ENCODE measurements around the gene SAYSD1. TPM values are rescaled to one million over a fixed set of nuclear protein-coding genes. Genes with fewer than 3 reads are reported as not detected.
A peak's percentile ranks its signal among the peaks of the same experiment; 100 is the strongest.

The SAYSD1 gene, protein sequence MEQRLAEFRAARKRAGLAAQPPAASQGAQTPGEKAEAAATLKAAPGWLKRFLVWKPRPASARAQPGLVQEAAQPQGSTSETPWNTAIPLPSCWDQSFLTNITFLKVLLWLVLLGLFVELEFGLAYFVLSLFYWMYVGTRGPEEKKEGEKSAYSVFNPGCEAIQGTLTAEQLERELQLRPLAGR
- 17.8 and 20.8 TPM in 2 replicates for total RNA-seq (2022)
- Bru-seq, nascent RNA = percentile 83 among the genes with signal in this experiment
- percentile 94 among the genes with signal in this experiment for BruChase-seq, experiment 1, labeled RNA remaining after a 2-hour chase
- BruChase-seq, experiment 2, labeled RNA remaining after a 6-hour chase = percentile 95 among the genes with signal in this experiment
- long read RNA-seq, transcript SAYSD1-201 (2 exons, 2,020 nt) = major isoform, 20 of 30 reads
- long read RNA-seq, partial matches to known transcripts = 1 of 30 reads
- long read RNA-seq, other reads (novel, unspliced or antisense) = 7 of 30 reads

DNA sequence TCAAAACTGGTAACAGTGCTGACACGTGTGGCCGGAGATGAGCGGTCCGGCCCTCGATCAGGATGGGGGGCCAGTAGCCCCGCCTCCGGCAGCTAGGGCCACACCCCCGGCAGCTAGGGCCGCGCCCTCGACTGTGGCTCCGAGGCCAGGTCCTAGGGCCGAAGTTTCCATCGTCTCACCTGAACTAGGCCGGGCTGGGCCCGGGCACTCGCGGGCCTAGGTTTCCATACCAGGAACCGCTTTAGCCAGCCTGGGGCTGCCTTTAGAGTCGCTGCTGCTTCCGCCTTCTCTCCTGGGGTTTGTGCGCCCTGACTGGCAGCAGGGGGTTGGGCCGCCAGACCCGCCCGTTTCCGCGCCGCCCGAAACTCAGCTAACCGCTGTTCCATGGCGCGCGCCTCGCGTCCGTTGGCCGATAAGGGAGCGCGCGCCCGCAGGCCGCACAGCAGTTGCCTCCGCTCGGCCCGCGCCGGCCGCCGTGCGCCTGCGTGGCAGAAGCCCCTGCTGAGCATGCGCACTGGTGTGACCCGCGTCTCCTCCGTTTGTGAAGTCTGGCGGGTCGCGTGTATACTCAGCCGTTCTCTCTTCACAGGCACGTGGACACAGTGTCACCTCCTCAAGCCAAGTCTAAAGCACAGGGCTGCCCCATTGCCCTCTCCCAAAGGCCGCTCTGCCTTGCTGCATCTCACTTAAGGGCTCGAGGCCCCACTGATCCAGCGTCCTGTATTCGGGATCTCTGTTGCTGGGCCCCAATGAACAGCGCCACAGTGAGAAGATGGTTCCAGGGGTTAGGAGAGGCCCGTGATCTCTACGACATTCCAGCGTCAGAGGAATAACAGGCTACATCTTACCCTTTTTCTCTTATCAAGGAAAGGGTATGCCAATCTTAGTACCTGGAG is at the start of gene SAYSD1:
Gene SAYSD1 (minus strand): TSS at position 483 of the 896 bp plus-strand sequence. CDS start 97 bp downstream, at position 386.
- BruUV-seq (replicated peaks) = TSS peak; percentile 49
- CTCF ChIA-PET = interaction anchor here (0.6 to 2.3 kb wide), 6 partner anchors 8 to 88 kb away, joined by 3 to 11 read pairs (median 3); no protein-coding TSS in a partner anchor

DNA sequence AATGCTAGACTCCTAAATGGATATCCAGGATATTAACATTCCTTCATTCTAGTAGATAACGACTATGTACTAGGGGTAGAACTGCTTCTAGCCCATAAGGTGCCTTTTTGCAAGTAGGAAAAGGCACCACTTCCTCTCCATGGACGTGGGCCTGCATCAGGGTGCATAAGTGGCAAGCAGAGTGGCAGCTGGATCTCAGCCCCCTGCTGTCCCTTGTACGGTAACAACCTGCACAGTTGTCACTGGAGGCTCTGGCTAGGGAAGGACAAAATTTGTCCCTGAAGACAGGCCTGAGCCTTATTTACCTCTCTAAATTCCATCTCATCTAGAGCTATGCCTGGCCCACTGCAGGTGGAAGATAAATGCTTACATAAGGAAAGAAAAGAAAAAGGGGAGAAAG is 42.5 kb upstream of the SAYSD1 start:
- intact Hi-C loops (cut with micrococcal nuclease; ENCODE audit: unreplicated experiment) = loop anchor here (2.0 to 5.0 kb wide), 2 partner anchors 161 to 285 kb away; no protein-coding TSS in a partner anchor
- BruUV-seq (replicated peaks) = no TSS peak
- TF ChIP-seq, protein P1, sequence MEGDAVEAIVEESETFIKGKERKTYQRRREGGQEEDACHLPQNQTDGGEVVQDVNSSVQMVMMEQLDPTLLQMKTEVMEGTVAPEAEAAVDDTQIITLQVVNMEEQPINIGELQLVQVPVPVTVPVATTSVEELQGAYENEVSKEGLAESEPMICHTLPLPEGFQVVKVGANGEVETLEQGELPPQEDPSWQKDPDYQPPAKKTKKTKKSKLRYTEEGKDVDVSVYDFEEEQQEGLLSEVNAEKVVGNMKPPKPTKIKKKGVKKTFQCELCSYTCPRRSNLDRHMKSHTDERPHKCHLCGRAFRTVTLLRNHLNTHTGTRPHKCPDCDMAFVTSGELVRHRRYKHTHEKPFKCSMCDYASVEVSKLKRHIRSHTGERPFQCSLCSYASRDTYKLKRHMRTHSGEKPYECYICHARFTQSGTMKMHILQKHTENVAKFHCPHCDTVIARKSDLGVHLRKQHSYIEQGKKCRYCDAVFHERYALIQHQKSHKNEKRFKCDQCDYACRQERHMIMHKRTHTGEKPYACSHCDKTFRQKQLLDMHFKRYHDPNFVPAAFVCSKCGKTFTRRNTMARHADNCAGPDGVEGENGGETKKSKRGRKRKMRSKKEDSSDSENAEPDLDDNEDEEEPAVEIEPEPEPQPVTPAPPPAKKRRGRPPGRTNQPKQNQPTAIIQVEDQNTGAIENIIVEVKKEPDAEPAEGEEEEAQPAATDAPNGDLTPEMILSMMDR (IDR thresholded peaks at IDR 0.05; ENCODE audit: insufficient read depth in 1 of 2, low read depth in 1 of 2, low read length in 1 of 2, severe bottlenecking in 1 of 2, unreplicated experiment in 1 of 2) = no peak
- H3K27me3 Mint-ChIP-seq (ENCODE audit: insufficient read depth, unreplicated experiment) = peaks cover under 1% of the 10 kb centered on the region
- POLR2A ChIA-PET = no interaction called here
- Histone ChIP-seq H3K36me3 (ENCODE audit: control insufficient read depth, insufficient read depth, low read length) (no peaks in the 10 kb centered on the region), H3K9me3 (no peaks in the 10 kb centered on the region), H3K4me3 (ENCODE audit: low read depth, low read length) (no peak overlapping the region), H3K27me3 (replicated peaks; ENCODE audit: control insufficient read depth, insufficient read depth, low read length) (no peaks in the 10 kb centered on the region), H3K4me1 (no peaks in the 10 kb centered on the region)
- no peaks in the 10 kb centered on the region for H3K36me3 Mint-ChIP-seq (ENCODE audit: insufficient read depth, unreplicated experiment)
- H3K9me3 Mint-ChIP-seq (ENCODE audit: unreplicated experiment) = no peaks in the 10 kb centered on the region
- no peak overlapping the region for H3K27ac Mint-ChIP-seq (ENCODE audit: unreplicated experiment)
- CTCF ChIA-PET = interaction anchor here (1.0 to 2.3 kb wide), 2 partner anchors 146 to 160 kb away, joined by 4 to 5 read pairs; no protein-coding TSS in a partner anchor
- no peak for DNase-seq
- no peak overlapping the region for H3K4me3 Mint-ChIP-seq (ENCODE audit: unreplicated experiment)
- H3K4me1 Mint-ChIP-seq (ENCODE audit: low read depth, unreplicated experiment) = peaks cover 7% of the 10 kb centered on the region

More for the DNA sequence above, at the start of gene SAYSD1:
- H3K27ac Mint-ChIP-seq (ENCODE audit: unreplicated experiment) = peak within 1 kb of the TSS; percentile 88
- TF ChIP-seq, protein P1 (IDR thresholded peaks at IDR 0.05; ENCODE audit: insufficient read depth in 1 of 2, low read depth in 1 of 2, low read length in 1 of 2, severe bottlenecking in 1 of 2, unreplicated experiment in 1 of 2) = no peak
- no peaks in the 10 kb centered on the region for H3K9me3 Mint-ChIP-seq (ENCODE audit: unreplicated experiment)
- POLR2A ChIA-PET = interaction anchor here (0.7 to 1.0 kb wide), 4 partner anchors 13 to 139 kb away, joined by 3 to 5 read pairs (median 4); no protein-coding TSS in a partner anchor
- peaks cover 7% of the 10 kb centered on the region for H3K36me3 Mint-ChIP-seq (ENCODE audit: insufficient read depth, unreplicated experiment)
- Histone ChIP-seq H3K36me3 (ENCODE audit: control insufficient read depth, insufficient read depth, low read length) (no peaks in the 10 kb centered on the region), H3K4me1 (peaks cover 11% of the 10 kb centered on the region), H3K9me3 (no peaks in the 10 kb centered on the region), H3K4me3 (ENCODE audit: low read depth, low read length) (peak within 1 kb of the TSS; percentile 68), H3K27me3 (replicated peaks; ENCODE audit: control insufficient read depth, insufficient read depth, low read length) (no peaks in the 10 kb centered on the region)
- peaks cover 13% of the 10 kb centered on the region for H3K4me1 Mint-ChIP-seq (ENCODE audit: low read depth, unreplicated experiment)
- no peaks in the 10 kb centered on the region for H3K27me3 Mint-ChIP-seq (ENCODE audit: insufficient read depth, unreplicated experiment)
- DNase-seq = peak; percentile 90 to 94
- peak within 1 kb of the TSS; percentile 85 for H3K4me3 Mint-ChIP-seq (ENCODE audit: unreplicated experiment)
- intact Hi-C loops (cut with micrococcal nuclease; ENCODE audit: unreplicated experiment) = no loop called here

DNA sequence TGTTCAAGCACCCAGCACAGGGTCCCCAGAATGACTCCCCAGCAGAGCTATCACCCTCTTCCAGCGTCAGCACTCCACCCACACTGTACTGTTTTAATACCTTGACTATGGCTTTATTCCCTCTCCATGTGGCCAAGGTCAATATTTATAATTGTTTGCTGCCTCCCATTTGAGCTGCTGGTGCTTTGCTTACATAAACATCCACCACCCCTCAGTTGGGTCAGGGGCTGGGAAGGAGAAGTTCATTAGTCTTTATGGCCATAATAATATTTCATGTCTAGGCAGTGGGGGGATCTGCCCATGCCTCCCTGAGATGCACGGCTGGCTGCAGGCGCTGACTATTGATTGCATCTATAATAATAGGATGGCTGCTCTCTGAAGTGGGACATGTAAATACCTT is 41.8 kb upstream of the SAYSD1 start:
- H3K27ac Mint-ChIP-seq (ENCODE audit: unreplicated experiment) = no peak overlapping the region
- intact Hi-C loops (cut with micrococcal nuclease; ENCODE audit: unreplicated experiment) = loop anchor here (1.0 to 5.0 kb wide), 3 partner anchors 160 to 284 kb away; no protein-coding TSS in a partner anchor
- ChIA-PET CTCF (interaction anchor here (2.3 kb wide), 1 partner anchor 160 kb away, joined by 5 read pairs; no protein-coding TSS in a partner anchor), POLR2A (no interaction called here)
- no peak overlapping the region for H3K4me3 ChIP-seq (ENCODE audit: low read depth, low read length)
- no peak overlapping the region for H3K4me3 Mint-ChIP-seq (ENCODE audit: unreplicated experiment)
- no peaks in the 10 kb centered on the region for H3K36me3 Mint-ChIP-seq (ENCODE audit: insufficient read depth, unreplicated experiment)
- H3K27me3 Mint-ChIP-seq (ENCODE audit: insufficient read depth, unreplicated experiment) = peaks cover 7% of the 10 kb centered on the region
- no peaks in the 10 kb centered on the region for H3K9me3 ChIP-seq
- no peaks in the 10 kb centered on the region for H3K36me3 ChIP-seq (ENCODE audit: control insufficient read depth, insufficient read depth, low read length)
- H3K9me3 Mint-ChIP-seq (ENCODE audit: unreplicated experiment) = no peaks in the 10 kb centered on the region
- no peaks in the 10 kb centered on the region for H3K4me1 ChIP-seq
- H3K27me3 ChIP-seq (replicated peaks; ENCODE audit: control insufficient read depth, insufficient read depth, low read length) = no peaks in the 10 kb centered on the region
- DNase-seq = no peak
- BruUV-seq (replicated peaks) = no TSS peak
- peaks cover 7% of the 10 kb centered on the region for H3K4me1 Mint-ChIP-seq (ENCODE audit: low read depth, unreplicated experiment)
- TF ChIP-seq, protein P1 (IDR thresholded peaks at IDR 0.05; ENCODE audit: insufficient read depth in 1 of 2, low read depth in 1 of 2, low read length in 1 of 2, severe bottlenecking in 1 of 2, unreplicated experiment in 1 of 2) = no peak

Measured in Caco-2 (cell line).